Peyer's patch (tissue), 4 donors: ENCODE results near the gene RAP1B. TPM values are rescaled to one million over a fixed set of nuclear protein-coding genes. Genes with fewer than 3 reads are reported as not detected.

Source experiments
- DNase-seq, 3 donors: peaks; one replicate each; pipeline ENCODE4 v3.0.0-alpha.2; 2017 to 2019
- H3K27ac ChIP-seq, 4 donors: fragments of 200-600 bp; sonication (generic); one replicate each; pipeline ENCODE4 v1.5.1; 2016 to 2019
- H3K27me3 ChIP-seq, 2 donors: fragments of 200-600 bp; sonication (generic); one replicate each; pipeline ENCODE4 v1.5.1; 2019
- H3K36me3 ChIP-seq, 3 donors: fragments of 200-600 bp; sonication (generic); one replicate each; pipeline ENCODE4 v1.5.1; 2016 to 2019
- H3K4me1 ChIP-seq, 4 donors: fragments of 200-600 bp; sonication (generic); one replicate each; pipeline ENCODE4 v1.5.1; 2016 to 2019
- H3K4me3 ChIP-seq, 4 donors: fragments of 200-600 bp; sonication (generic); 1 replicate in 3 of 4; 2 replicates in 1 of 4; pipeline ENCODE4 v1.5.1; 2016 to 2019; ENCODE audit warnings: mild to moderate bottlenecking in 1 of 4
- H3K9me3 ChIP-seq, 4 donors: fragments of 200-600 bp; sonication (generic); one replicate each; pipeline ENCODE4 v1.5.1; 2016 to 2019; ENCODE audit warnings: mild to moderate bottlenecking in 1 of 4
- CTCF ChIP-seq, 6 experiments: fragments of 450-650 bp in 4 of 6; fragments of 200-600 bp in 2 of 6; sonication (generic) in 1 of 6; IDR thresholded peaks; one replicate each; pipeline ENCODE4 v1.5.1; 2017 to 2019; ENCODE audit warnings: antibody characterized with exemption in 6 of 6, mild to moderate bottlenecking in 3 of 6, moderate library complexity in 1 of 6
- POLR2A ChIP-seq, 2 donors: fragments of 450-650 bp; IDR thresholded peaks; one replicate each; pipeline ENCODE4 v1.5.1; 2017; ENCODE audit warnings: antibody characterized with exemption in 2 of 2, mild to moderate bottlenecking in 2 of 2, moderate library complexity in 2 of 2
- total RNA-seq, 4 donors: library from RNA; depleted of rRNA; stranded (reverse); fragments of >200 nt; gene quantifications; one replicate each; pipeline ENCODE4 v1.1.0, GENCODE V29; 2016

Gene RAP1B
- total RNA-seq, 4 donors from 2014 or later: 123 to 210 (median 140) TPM

GRCh38 chr12:68621472-68622081, 10.9 kb downstream of the RAP1B start:
- no peak overlapping the region for H3K4me3 ChIP-seq
- H3K4me1 ChIP-seq: peaks cover 0 to 76% (median 15%) of the 10 kb centered on the region in 4 donors
- no peak overlapping the region for H3K27ac ChIP-seq
- peaks cover 0 to 11% (median 0%) of the 10 kb centered on the region in 3 donors for H3K36me3 ChIP-seq
- H3K27me3 ChIP-seq: no peaks in the 10 kb centered on the region
- TF ChIP-seq POLR2A (IDR thresholded peaks at IDR 0.05): no peak
- TF ChIP-seq CTCF (IDR thresholded peaks at IDR 0.05): no peak
- H3K9me3 ChIP-seq: no peaks in the 10 kb centered on the region
- no peak for DNase-seq

- Histone ChIP-seq H3K27me3 (no peaks in the 10 kb centered on the region), H3K4me1 (peaks cover 0 to 69% (median 15%) of the 10 kb centered on the region in 4 donors), H3K9me3 (no peaks in the 10 kb centered on the region), H3K4me3 (no peak overlapping the region), H3K36me3 (peaks cover 0 to 18% (median 0%) of the 10 kb centered on the region in 3 donors), H3K27ac (no peak overlapping the region)
- no peak for TF ChIP-seq POLR2A (IDR thresholded peaks at IDR 0.05)
- TF ChIP-seq CTCF (IDR thresholded peaks at IDR 0.05): no peak
- no peak for DNase-seq
These were observed 11.6 kb downstream of the RAP1B start for GRCh38 chr12:68622250-68622649.

- Histone ChIP-seq H3K36me3 (peaks cover 0 to 18% (median 0%) of the 10 kb centered on the region in 3 donors), H3K4me3 (no peak overlapping the region), H3K27ac (no peak overlapping the region), H3K27me3 (no peaks in the 10 kb centered on the region), H3K9me3 (peaks cover 0 to 4% (median 0%) of the 10 kb centered on the region in 4 donors), H3K4me1 (peaks cover 0 to 61% (median 15%) of the 10 kb centered on the region in 4 donors)
- TF ChIP-seq POLR2A (IDR thresholded peaks at IDR 0.05) (no peak), CTCF (IDR thresholded peaks at IDR 0.05) (no peak)
- no peak for DNase-seq
These were observed 12.4 kb downstream of the RAP1B start for GRCh38 chr12:68623059-68623458.

- H3K27ac ChIP-seq: no peak overlapping the region
- H3K36me3 ChIP-seq: peaks cover 0 to 18% (median 0%) of the 10 kb centered on the region in 3 donors
- H3K4me1 ChIP-seq: peaks cover 0 to 52% (median 9%) of the 10 kb centered on the region in 4 donors
- no peak for DNase-seq
- H3K9me3 ChIP-seq: peaks cover 0 to 5% (median 0%) of the 10 kb centered on the region in 4 donors
- no peak overlapping the region for H3K4me3 ChIP-seq
- no peaks in the 10 kb centered on the region for H3K27me3 ChIP-seq
- TF ChIP-seq CTCF (IDR thresholded peaks at IDR 0.05) (no peak), POLR2A (IDR thresholded peaks at IDR 0.05) (no peak)
These were observed 13.3 kb downstream of the RAP1B start for GRCh38 chr12:68623984-68624383.

- Histone ChIP-seq H3K27me3 (no peaks in the 10 kb centered on the region), H3K4me3 (no peak overlapping the region), H3K4me1 (peaks cover 0 to 44% (median 6%) of the 10 kb centered on the region in 4 donors), H3K27ac (no peak overlapping the region), H3K9me3 (peaks cover 0 to 5% (median 0%) of the 10 kb centered on the region in 4 donors), H3K36me3 (peaks cover 0 to 18% (median 0%) of the 10 kb centered on the region in 3 donors)
- TF ChIP-seq CTCF (IDR thresholded peaks at IDR 0.05) (no peak), POLR2A (IDR thresholded peaks at IDR 0.05) (no peak)
- DNase-seq: no peak
These were observed 14.2 kb downstream of the RAP1B start for GRCh38 chr12:68624933-68625332.
